22Rv1 (cell line): ENCODE results near the gene MICOS13.

Experiments used
- H3K27ac ChIP-seq: fragments of 450-650 bp; 2 replicates; pipeline ENCODE4 v1.5.1; 2017
- CTCF ChIP-seq: fragments of 450-650 bp; IDR thresholded peaks from 2 replicates; pipeline ENCODE4 v1.5.1; 2017; ENCODE audit warnings: mild to moderate bottlenecking
- ZFX ChIP-seq: fragments of 450-650 bp; IDR thresholded peaks from 2 replicates; pipeline ENCODE4 v1.6.1; 2017; ENCODE audit warnings: antibody characterized with exemption, borderline replicate concordance

The MICOS13 gene

GRCh38 chr19:5697022-5697889 lies 16.9 kb upstream of the MICOS13 start:
- H3K27ac ChIP-seq, result peak overlapping the region; percentile 35
- TF ChIP-seq ZFX (no peak), CTCF (no peak)

GRCh38 chr19:5696196-5697021 lies 16.1 kb upstream of the MICOS13 start:
- no peak for TF ChIP-seq ZFX
- H3K27ac ChIP-seq, result peak overlapping the region; percentile 35

GRCh38 chr19:5695649-5696195 lies 15.4 kb upstream of the MICOS13 start:
- H3K27ac ChIP-seq, result peak overlapping the region; percentile 12; the same call in 1 of the 2 replicates
- TF ChIP-seq CTCF (no peak), ZFX (no peak)

- TF ChIP-seq ZFX (no peak), CTCF (no peak)
- H3K27ac ChIP-seq, result peak overlapping the region; percentile 12; the same call in 1 of the 2 replicates
These were observed 14.8 kb upstream of the MICOS13 start for GRCh38 chr19:5694956-5695648.

- peak overlapping the region; percentile 92; the same call in 1 of the 2 replicates for H3K27ac ChIP-seq
- TF ChIP-seq CTCF, result no peak
- TF ChIP-seq ZFX, result no peak
These were observed 14.0 kb upstream of the MICOS13 start for GRCh38 chr19:5694167-5694955.

- TF ChIP-seq ZFX (no peak), CTCF (no peak)
- H3K27ac ChIP-seq, result peak overlapping the region; percentile 92
These were observed 13.2 kb upstream of the MICOS13 start for GRCh38 chr19:5693195-5694166.
